Stomach (tissue), 4 donors: ENCODE results near the gene TENM3.

Source experiments
- CTCF ChIP-seq, 7 experiments: fragments of 450-650 bp in 4 of 7; fragments of 200-600 bp in 3 of 7; sonication (generic) in 3 of 7; IDR thresholded peaks; one replicate each; pipeline ENCODE4 v1.5.1; 2016 to 2019; ENCODE audit warnings: antibody characterized with exemption in 7 of 7, control low read depth in 2 of 7, mild to moderate bottlenecking in 1 of 7
- EP300 ChIP-seq: sonication (generic); formaldehyde crosslinking; IDR thresholded peaks from one replicate; pipeline ENCODE4 v1.6.1; 2017; ENCODE audit warnings: antibody characterized with exemption
- POLR2A ChIP-seq, 4 donors: fragments of 450-650 bp; IDR thresholded peaks; one replicate each; pipeline ENCODE4 v1.6.1; 2016; ENCODE audit warnings: antibody characterized with exemption in 4 of 4, control low read depth in 2 of 4, mild to moderate bottlenecking in 1 of 4, moderate library complexity in 1 of 4
- POLR2AphosphoS5 ChIP-seq, 3 donors: sonication (generic); formaldehyde crosslinking; IDR thresholded peaks; one replicate each; pipeline ENCODE4 v1.6.1; 2016; ENCODE audit warnings: antibody characterized with exemption in 3 of 3

GRCh38 chr4:182320092-182320491, 76.9 kb downstream of the TENM3 start:
- TF ChIP-seq CTCF (IDR thresholded peaks at IDR 0.05) (no peak), POLR2A (IDR thresholded peaks at IDR 0.05) (no peak), EP300 (no peak), POLR2AphosphoS5 (IDR thresholded peaks at IDR 0.05) (no peak)
